ENCODE results near the gene SMG1.

DNA sequence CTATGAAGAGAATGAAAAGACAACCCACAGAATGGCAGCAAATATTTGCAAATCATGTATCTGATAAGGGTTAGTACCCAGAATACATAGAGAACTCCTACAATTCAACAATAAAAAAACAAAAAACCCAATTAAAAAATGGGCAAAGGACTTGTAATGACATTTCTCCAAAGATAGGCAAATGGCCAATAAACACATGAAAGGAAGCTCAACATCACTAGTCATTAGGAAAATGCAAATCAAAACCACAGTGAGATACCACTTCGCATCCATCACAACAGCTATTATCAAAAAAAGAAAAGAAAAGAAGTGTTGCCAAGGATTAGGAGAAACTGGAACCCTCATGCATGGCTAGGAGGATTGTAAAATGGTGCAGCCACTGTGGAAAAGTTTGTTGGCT is 79.8 kb downstream of the SMG1 start:
- TF ChIP-seq GATA2 (IDR thresholded peaks at IDR 0.05; ENCODE audit: low read depth, low read length) = no peak
- TF ChIP-seq GATA3 (IDR thresholded peaks at IDR 0.05; ENCODE audit: low read depth, low read length) = no peak
